Pancreas (tissue), 10 donors: Measurements from ENCODE around the gene ANKRD22. TPM values are rescaled to one million over a fixed set of nuclear protein-coding genes. Genes with fewer than 3 reads are reported as not detected.

ENCODE experiments used
- ATAC-seq, 4 donors: fragments of 200-7000 bp; cut with Tn5 transposase; one replicate each; pipeline versions ENCODE4 v1.8.0 to v1.9.1; 2020; ENCODE audit warnings: mild to moderate bottlenecking in 4 of 4, moderate library complexity in 4 of 4
- DNase-seq, 6 donors: peaks; one replicate each; pipeline ENCODE4 v3.0.0-alpha.2; 2020
- FAIRE-seq: peaks from 2 replicates; lab custom pipeline; 2012; peaks lifted over from hg19 to GRCh38; lab: Jason Lieb, UNC
- H3K27ac ChIP-seq, 4 donors: fragments of 200-600 bp; sonication (generic); 1 replicate in 3 of 4; 2 replicates in 1 of 4; pipeline versions ENCODE4 v1.5.0 to v1.8.0; 2020
- H3K27me3 ChIP-seq, 4 donors: fragments of 200-600 bp; one replicate each; pipeline ENCODE4 v1.8.0; 2021
- H3K36me3 ChIP-seq, 3 donors: fragments of 200-600 bp; sonication (generic) in 1 of 3; one replicate each; pipeline versions ENCODE4 v1.5.0 to v1.8.0; 2020 to 2021
- H3K4me1 ChIP-seq, 3 donors: fragments of 200-600 bp; one replicate each; pipeline ENCODE4 v1.8.0; 2021
- H3K4me3 ChIP-seq, 4 donors: fragments of 200-600 bp; sonication (generic) in 2 of 4; one replicate each; pipeline versions ENCODE4 v1.5.0 to v1.8.0; 2020 to 2021
- H3K9me3 ChIP-seq, 4 donors: fragments of 200-600 bp; one replicate each; pipeline ENCODE4 v1.8.0; 2021
- CTCF ChIP-seq, 4 donors: fragments of 200-600 bp; sonication (generic) in 3 of 4; IDR thresholded peaks; one replicate each; pipeline versions ENCODE4 v1.5.0 to v1.8.0; 2021; ENCODE audit warnings: antibody characterized with exemption in 4 of 4
- WGBS, 2 donors: extraction: QIAGEN DNeasy Blood & Tissue Kit; methylation state at CpG; one replicate each; pipeline ENCODE4 v1.1.7; 2013; 5-methylcytosine and 5-hydroxymethylcytosine counted together
- intact Hi-C, 3 donors: fragments of 100-400 bp; cut with DNase I; formaldehyde crosslinking; loops; one replicate each; pipeline versions ENCODE4 v1.11.1 to v1.14.2; 2022
- polyA plus RNA-seq, 2 donors: library from polyadenylated mRNA; stranded (reverse); fragments of 200-250 nt; gene quantifications; one replicate each; pipeline ENCODE4 v1.2.3, GENCODE V29; 2013
- total RNA-seq, 6 donors: library from RNA; stranded (reverse); fragmentation: NEBNext Ultra II Directional in 4 of 6; extraction: Animal tissue kit (Norgen Biotek cat#: 25700) in 4 of 6; gene quantifications; one replicate each; pipeline versions ENCODE4 v1.2.1 to v1.2.4, GENCODE V29; 2021 to 2023
- donor health status: healthy with polysubstance abuse.
- donor health status: DM: no; HTN: no; CAD: no; lungs with moderate emphysema.
- donor health status: DM: no; HTN: no; CAD: no.
- donor health status: control.
- donor health status: control.
- donor health status: Bipolar disorder and iron deficiency.
- donor health status: DM: yes; HTN: yes; CAD: no.
- donor health status: DM: no; HTN: no; CAD: no.
- donor health status: DM: no; HTN: no; CAD: no.
- donor health status: DM: yes; HTN: yes; CAD: no.

ANKRD22 gene
- total RNA-seq (10 to 100 TPM in 1 of 6 donors, 1 to 10 TPM in 5; 2.3 to 17.4 (median 4.3) TPM), polyA plus RNA-seq (1 to 10 TPM; 3.4 to 3.6 TPM)

- no peak for FAIRE-seq
- peak; percentile 28 to 81 (median 68) for DNase-seq
- Histone ChIP-seq H3K27me3 (no peaks in the 10 kb centered on the region), H3K4me3 (peak within 1 kb of the TSS in 2 of 4 donors; percentile 1 to 33), H3K27ac (peak within 1 kb of the TSS in 2 of 4 donors; percentile 57 to 78), H3K36me3 (no peaks in the 10 kb centered on the region), H3K4me1 (peaks cover 9 to 45% (median 18%) of the 10 kb centered on the region in 3 donors), H3K9me3 (no peaks in the 10 kb centered on the region)
- no peak for TF ChIP-seq CTCF (IDR thresholded peaks at IDR 0.05)
- intact Hi-C loops: no loop called here
- ATAC-seq: peak; percentile 94 to 98 (median 96)
- WGBS, 2 donors: 16 to 19% methylated on average over 5 of the region's 5 CpGs
Observed at GRCh38 chr10:88851706-88852105, at the start of gene ANKRD22. Gene ANKRD22 (minus strand): TSS chr10:88851844. CDS start chr10:88851607, 237 bp downstream.

- H3K4me1 ChIP-seq: no peaks in the 10 kb centered on the region
- DNase-seq (no peak), FAIRE-seq (no peak), ATAC-seq (no peak)
- no peak overlapping the region for H3K27ac ChIP-seq
- intact Hi-C loops: no loop called here
- 84 to 97% methylated on average over 2 of the region's 2 CpGs for WGBS, 2 donors
- TF ChIP-seq CTCF (IDR thresholded peaks at IDR 0.05): no peak
- H3K9me3 ChIP-seq: no peaks in the 10 kb centered on the region
- no peaks in the 10 kb centered on the region for H3K27me3 ChIP-seq
- H3K4me3 ChIP-seq: no peak overlapping the region
- no peaks in the 10 kb centered on the region for H3K36me3 ChIP-seq
Observed at GRCh38 chr10:88899886-88900285, 48.2 kb upstream of the ANKRD22 start.

- Histone ChIP-seq H3K9me3 (no peaks in the 10 kb centered on the region), H3K4me3 (no peak overlapping the region), H3K4me1 (no peaks in the 10 kb centered on the region), H3K36me3 (no peaks in the 10 kb centered on the region), H3K27me3 (no peaks in the 10 kb centered on the region), H3K27ac (no peak overlapping the region)
- no peak for DNase-seq
- no peak for ATAC-seq
- TF ChIP-seq CTCF (IDR thresholded peaks at IDR 0.05): no peak
- FAIRE-seq: no peak
- intact Hi-C loops: no loop called here
- WGBS, 2 donors: 85 to 96% methylated on average over 3 of the region's 3 CpGs
Observed at GRCh38 chr10:88898727-88899126, 47.1 kb upstream of the ANKRD22 start.

GRCh38 chr10:88896994-88897853 is 45.6 kb upstream of the ANKRD22 start:
- no peak for TF ChIP-seq CTCF (IDR thresholded peaks at IDR 0.05)
- 66 to 72% methylated on average over 8 of the region's 8 CpGs for WGBS, 2 donors
- no peaks in the 10 kb centered on the region for H3K9me3 ChIP-seq
- no peaks in the 10 kb centered on the region for H3K4me1 ChIP-seq
- FAIRE-seq (no peak), ATAC-seq (peak in 3 of 4 donors; percentile 9 to 58 (median 32)), DNase-seq (no peak)
- H3K36me3 ChIP-seq: no peaks in the 10 kb centered on the region
- no peak overlapping the region for H3K4me3 ChIP-seq
- H3K27ac ChIP-seq: no peak overlapping the region
- H3K27me3 ChIP-seq: no peaks in the 10 kb centered on the region
- intact Hi-C loops: no loop called here
